Left ventricle myocardium inferior (tissue), 1 donor: Measurements from ENCODE around the gene PPP1CA. TPM values are rescaled to one million over a fixed set of nuclear protein-coding genes. Genes with fewer than 3 reads are reported as not detected.

Source experiments
- DNase-seq: peaks from one replicate; pipeline ENCODE4 v3.0.0-alpha.2; 2020
- H3K27ac ChIP-seq: fragments of 200-600 bp; replicated peaks from 2 replicates; pipeline ENCODE4 v1.8.0; 2021
- H3K27me3 ChIP-seq: fragments of 200-600 bp; 2 replicates; pipeline ENCODE4 v1.8.0; 2021; ENCODE audit warnings: low read depth
- H3K36me3 ChIP-seq: fragments of 200-600 bp; 2 replicates; pipeline ENCODE4 v1.8.0; 2021
- H3K4me1 ChIP-seq: fragments of 200-600 bp; 2 replicates; pipeline ENCODE4 v1.8.0; 2021
- H3K4me3 ChIP-seq: fragments of 200-600 bp; 2 replicates; pipeline ENCODE4 v1.8.0; 2021; ENCODE audit warnings: mild to moderate bottlenecking, moderate library complexity
- H3K9me3 ChIP-seq: fragments of 200-600 bp; replicated peaks from 2 replicates; pipeline ENCODE4 v1.8.0; 2021
- CTCF ChIP-seq: fragments of 200-600 bp; IDR thresholded peaks from 2 replicates; pipeline ENCODE4 v1.8.0; 2021; ENCODE audit warnings: antibody characterized with exemption, mild to moderate bottlenecking, borderline replicate concordance
- intact Hi-C: fragments of 100-400 bp; cut with micrococcal nuclease; formaldehyde crosslinking; loops from one replicate; pipeline ENCODE4 v1.11.0; 2022
- total RNA-seq: library from RNA; stranded (reverse); fragmentation: NEBNext Ultra II Directional; extraction: Animal tissue kit (Norgen Biotek cat#: 25700); gene quantifications from one replicate; pipeline ENCODE4 v1.2.1, GENCODE V29; 2021
- donor health status: DM: no; HTN: yes; CAD: no; lungs with severe emphysema.

PPP1CA gene
- total RNA-seq, 1 donor from 2014 or later: 86.0 TPM

- DNase-seq: no peak
- H3K36me3 ChIP-seq: no peaks in the 10 kb centered on the region
- H3K4me1 ChIP-seq: peaks cover 9% of the 10 kb centered on the region
- no peak overlapping the region for H3K4me3 ChIP-seq
- H3K27ac ChIP-seq: no peak overlapping the region
- peaks cover 62% of the 10 kb centered on the region for H3K27me3 ChIP-seq
- intact Hi-C loops: no loop called here
- no peak for TF ChIP-seq CTCF
- no peaks in the 10 kb centered on the region for H3K9me3 ChIP-seq
Observed at GRCh38 chr11:67408437-67409200, 7.0 kb upstream of the PPP1CA start.

GRCh38 chr11:67407688-67408163 is 6.1 kb upstream of the PPP1CA start:
- Histone ChIP-seq H3K27me3 (peaks cover 53% of the 10 kb centered on the region), H3K4me3 (no peak overlapping the region), H3K27ac (no peak overlapping the region), H3K4me1 (peaks cover 16% of the 10 kb centered on the region), H3K9me3 (no peaks in the 10 kb centered on the region), H3K36me3 (no peaks in the 10 kb centered on the region)
- intact Hi-C loops: no loop called here
- DNase-seq: no peak
- TF ChIP-seq CTCF: no peak

GRCh38 chr11:67406969-67407687 is 5.5 kb upstream of the PPP1CA start:
- intact Hi-C loops: no loop called here
- no peaks in the 10 kb centered on the region for H3K9me3 ChIP-seq
- no peak for DNase-seq
- no peaks in the 10 kb centered on the region for H3K36me3 ChIP-seq
- peaks cover 22% of the 10 kb centered on the region for H3K4me1 ChIP-seq
- H3K27ac ChIP-seq: no peak overlapping the region
- no peak overlapping the region for H3K4me3 ChIP-seq
- no peak for TF ChIP-seq CTCF
- peaks cover 47% of the 10 kb centered on the region for H3K27me3 ChIP-seq

GRCh38 chr11:67406420-67406968 is 4.8 kb upstream of the PPP1CA start:
- no peak for DNase-seq
- Histone ChIP-seq H3K36me3 (no peaks in the 10 kb centered on the region), H3K4me1 (peaks cover 25% of the 10 kb centered on the region), H3K9me3 (no peaks in the 10 kb centered on the region), H3K4me3 (no peak overlapping the region), H3K27ac (no peak overlapping the region), H3K27me3 (peaks cover 41% of the 10 kb centered on the region)
- intact Hi-C loops: no loop called here
- no peak for TF ChIP-seq CTCF

- Histone ChIP-seq H3K4me1 (peaks cover 32% of the 10 kb centered on the region), H3K27me3 (peaks cover 34% of the 10 kb centered on the region), H3K9me3 (no peaks in the 10 kb centered on the region), H3K4me3 (no peak overlapping the region), H3K36me3 (no peaks in the 10 kb centered on the region), H3K27ac (no peak overlapping the region)
- intact Hi-C loops: no loop called here
- no peak for DNase-seq
- no peak for TF ChIP-seq CTCF
Observed at GRCh38 chr11:67405688-67406339, 4.2 kb upstream of the PPP1CA start.
